MG63 (cell line): Measurements from ENCODE around the gene TBX20. TPM values are rescaled to one million over a fixed set of nuclear protein-coding genes. Genes with fewer than 3 reads are reported as not detected.

Source experiments
- total RNA-seq: library from RNA; depleted of rRNA; stranded (reverse); fragments of >200 nt; shearing (Covaris generic); gene quantifications from 2 replicates; pipeline ENCODE4 v1.2.3, GENCODE V29; 2014; ENCODE audit warnings: low replicate concordance; rRNA removed

The TBX20 gene
- total RNA-seq, 1 experiment from 2014 or later, result 0.95 TPM

Other genes starting within 250 kb of the TBX20 start
- 13.3 and 22.2 TPM in 2 replicates for gene DPY19L1, start 216.6 kb downstream of the TBX20 start, total RNA-seq